ENCODE measurements around the gene NDFIP1.
"Not testable (repeated sequence)": the region's sequence is repeated elsewhere in the genome, so short reads cannot be mapped to it uniquely, and the experiment has no call there.

The NDFIP1 gene

GRCh38 chr5:142145106-142145900, 36.7 kb downstream of the NDFIP1 start:
- Histone ChIP-seq H3K27ac (peak overlapping the region in 1 of 21 experiments; percentile 11), H3K4me3 (no peak overlapping the region)

- Histone ChIP-seq H3K27ac (no peak overlapping the region), H3K4me3 (no peak overlapping the region)
These were observed 40.8 kb downstream of the NDFIP1 start for GRCh38 chr5:142149363-142149762.

DNA sequence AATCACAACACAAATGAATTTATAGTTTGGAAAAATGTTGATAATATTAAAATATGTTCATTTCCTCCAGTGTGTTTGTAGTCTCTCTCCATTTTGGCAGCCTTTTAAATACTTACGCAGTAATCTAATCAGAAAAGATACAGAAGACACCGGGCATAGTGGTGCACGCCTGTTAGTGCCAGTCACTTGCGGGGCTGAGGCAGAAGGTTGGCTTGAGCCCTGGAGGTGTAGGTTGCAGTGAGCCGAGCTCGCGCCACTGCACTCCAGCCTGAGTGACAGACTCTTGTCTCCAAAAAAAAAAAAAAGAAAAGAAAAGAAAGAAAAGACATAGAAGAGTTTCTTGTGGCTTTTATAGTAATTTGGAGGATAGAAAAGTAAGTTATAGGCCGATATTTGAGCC, 41.9 kb downstream of the NDFIP1 start:
- H3K4me3 ChIP-seq: no peak overlapping the region

GRCh38 chr5:142151436-142152383, 43.1 kb downstream of the NDFIP1 start:
- H3K4me3 ChIP-seq: no peak overlapping the region
- no peak overlapping the region for H3K27ac ChIP-seq

More for the DNA sequence above, 41.9 kb downstream of the NDFIP1 start:
- H3K27ac ChIP-seq: no peak overlapping the region

- Histone ChIP-seq H3K27ac (no peak overlapping the region), H3K4me3 (no peak overlapping the region)
These were observed 43.8 kb downstream of the NDFIP1 start for GRCh38 chr5:142152384-142152732.

DNA sequence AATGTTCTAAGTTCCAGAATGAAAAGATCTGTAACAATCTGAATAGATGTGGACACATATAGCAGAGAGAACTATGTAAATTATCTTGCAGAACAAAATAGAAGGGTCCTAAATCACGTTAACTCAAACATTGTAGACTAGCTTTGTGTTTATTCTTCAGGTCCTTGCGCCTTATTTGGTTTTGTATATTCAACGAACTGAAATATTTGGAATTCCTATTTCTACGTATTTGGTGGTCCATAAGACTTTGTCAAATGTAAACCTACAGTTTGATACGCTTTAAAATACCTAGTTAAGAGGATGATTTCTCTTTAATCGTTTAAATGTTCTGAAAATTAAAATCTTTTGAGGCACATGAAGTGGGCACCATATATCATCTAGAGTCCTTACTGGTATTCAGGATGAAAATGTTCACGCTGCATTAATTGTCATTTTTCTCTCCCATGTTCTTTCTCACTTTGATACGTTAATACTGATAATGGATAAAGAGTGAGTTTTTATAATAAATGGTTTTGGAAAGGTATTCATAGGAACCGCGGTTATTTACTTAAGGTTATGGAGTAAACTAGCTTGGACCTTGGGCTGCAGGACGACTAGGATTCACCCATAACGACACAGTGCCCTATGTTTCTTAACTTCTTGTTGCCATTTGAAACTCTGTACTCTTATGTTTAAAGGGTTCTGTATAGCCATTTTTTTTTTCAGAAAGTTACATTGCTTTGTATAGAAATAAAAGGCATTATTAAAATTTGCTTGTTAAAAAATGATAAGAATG, 45.3 kb downstream of the NDFIP1 start:
- H3K4me3 ChIP-seq: no peak overlapping the region
- H3K27ac ChIP-seq: no peak overlapping the region

DNA sequence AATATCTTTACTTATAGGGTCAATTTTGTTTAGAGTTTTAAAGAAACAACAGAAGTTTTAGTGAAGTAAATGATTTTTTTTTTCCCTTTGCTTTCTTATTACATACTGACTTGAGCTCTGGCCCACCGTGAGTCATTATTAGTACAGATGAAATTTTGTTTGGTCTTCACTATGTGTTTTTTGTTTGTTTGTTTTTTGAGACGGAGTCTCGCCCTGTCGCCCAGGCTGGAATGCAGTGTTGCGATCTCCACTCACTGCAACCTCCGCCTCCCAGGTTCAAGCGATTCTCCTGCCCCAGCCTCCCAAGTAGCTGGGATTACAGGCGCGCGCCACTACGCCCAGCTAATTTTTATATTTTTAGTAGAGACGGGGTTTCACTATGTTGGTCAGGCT, 45.9 kb downstream of the NDFIP1 start:
- not testable (repeated sequence) for H3K27ac ChIP-seq, H3K4me3 ChIP-seq

- Histone ChIP-seq H3K4me3 (no peak overlapping the region), H3K27ac (no peak overlapping the region)
These were observed 48.4 kb downstream of the NDFIP1 start for GRCh38 chr5:142156839-142157463.

- Histone ChIP-seq H3K4me3 (no peak overlapping the region), H3K27ac (no peak overlapping the region)
These were observed 50.8 kb downstream of the NDFIP1 start for GRCh38 chr5:142159354-142159753.

DNA sequence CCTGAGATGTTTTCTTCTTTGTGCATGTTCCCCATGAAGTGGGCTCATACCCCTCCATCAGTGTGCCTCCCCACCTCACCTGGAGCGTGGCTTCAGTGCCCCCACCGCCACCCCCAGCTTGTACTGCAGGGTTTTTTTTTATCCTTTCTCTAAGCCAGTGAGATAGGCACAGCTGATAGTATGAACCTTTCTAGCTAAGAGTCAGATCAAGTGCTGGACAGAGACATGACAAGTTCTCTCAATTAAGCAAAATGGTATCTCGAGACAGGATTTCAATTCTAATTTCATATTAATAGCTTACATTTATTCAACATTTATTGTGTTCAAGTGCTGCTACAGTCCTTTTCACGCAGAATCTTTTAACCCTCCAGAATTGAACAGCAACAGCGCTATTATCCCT, 55.7 kb downstream of the NDFIP1 start:
- no peak overlapping the region for H3K4me3 ChIP-seq
- no peak overlapping the region for H3K27ac ChIP-seq

GRCh38 chr5:142166754-142167153, 58.2 kb downstream of the NDFIP1 start:
- Histone ChIP-seq H3K27ac (no peak overlapping the region), H3K4me3 (no peak overlapping the region)

DNA sequence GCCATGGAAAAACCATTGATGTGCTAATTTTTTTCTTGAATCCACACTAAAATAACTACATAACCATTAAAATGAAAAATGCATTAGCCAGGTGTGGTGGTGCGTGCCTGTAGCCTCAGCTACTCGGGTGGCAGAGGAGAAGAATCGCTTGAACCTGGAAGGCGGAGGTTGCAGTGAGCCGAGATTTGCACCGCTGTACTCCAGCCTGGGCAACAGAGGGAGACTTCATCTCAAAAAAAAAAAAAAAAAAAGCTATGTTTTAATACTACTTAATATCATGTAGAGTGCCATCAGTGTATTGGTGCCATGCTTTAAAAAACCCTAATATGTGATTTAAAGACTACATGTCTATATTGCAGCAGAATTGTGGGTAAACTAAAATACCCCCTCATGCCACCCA, 58.9 kb downstream of the NDFIP1 start:
- Histone ChIP-seq H3K4me3 (no peak overlapping the region), H3K27ac (no peak overlapping the region)

- Histone ChIP-seq H3K27ac (no peak overlapping the region), H3K4me3 (no peak overlapping the region)
These were observed 59.8 kb downstream of the NDFIP1 start for GRCh38 chr5:142168365-142168764.

DNA sequence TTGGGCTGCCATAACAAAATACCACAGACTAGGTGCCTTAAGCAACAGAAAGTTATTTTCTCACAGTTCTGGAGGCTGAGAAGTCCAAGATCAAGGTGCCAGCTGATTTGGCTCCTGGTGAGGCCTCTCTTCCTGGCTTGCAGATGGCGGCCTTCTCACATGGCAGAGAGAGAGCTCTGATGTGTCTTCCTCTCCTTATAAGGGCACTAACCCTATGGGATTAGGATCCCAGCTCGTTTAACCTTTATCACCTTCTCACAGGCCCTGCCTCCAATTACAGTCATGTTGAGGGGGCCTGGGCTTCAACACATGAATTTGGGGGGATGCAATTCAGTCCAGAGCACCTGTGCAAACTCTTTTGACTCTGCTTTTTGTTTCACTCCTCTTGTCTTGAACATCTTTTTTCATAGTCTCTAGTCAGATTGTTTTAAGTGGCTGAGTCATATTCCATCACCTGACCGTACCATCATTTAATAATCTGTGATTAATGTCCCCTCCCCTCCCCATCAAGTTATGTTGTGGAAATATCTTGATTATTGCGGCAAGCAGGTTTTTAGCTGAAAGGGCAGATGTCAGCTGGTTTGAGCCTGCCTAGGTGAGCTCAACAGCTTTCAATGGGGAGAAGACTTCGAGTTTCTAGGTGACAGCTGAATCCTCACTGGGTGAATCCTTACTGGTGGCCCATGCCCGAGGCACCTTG, 61.8 kb downstream of the NDFIP1 start:
- no peak overlapping the region for H3K4me3 ChIP-seq
- H3K27ac ChIP-seq: no peak overlapping the region

DNA sequence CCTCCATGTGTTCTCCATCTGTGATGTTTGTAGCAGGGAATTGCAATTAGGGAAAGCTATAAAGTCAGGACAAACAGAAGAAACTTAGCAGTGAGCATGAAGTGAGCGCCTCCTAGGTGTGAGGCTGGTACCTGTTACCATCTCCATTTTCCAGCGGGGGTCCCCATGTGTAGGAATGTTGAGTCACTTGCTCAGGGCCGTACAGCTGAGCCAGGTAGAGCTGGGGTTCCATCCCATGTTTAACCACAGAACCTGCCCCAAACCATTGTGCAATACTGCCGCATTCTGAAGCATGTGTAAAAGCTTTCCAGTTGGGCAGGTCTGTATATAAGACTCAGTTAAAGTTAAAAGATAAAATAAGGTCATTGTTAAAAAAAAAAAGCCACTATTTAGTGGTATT, 62.7 kb downstream of the NDFIP1 start:
- H3K27ac ChIP-seq: no peak overlapping the region
- no peak overlapping the region for H3K4me3 ChIP-seq

- Histone ChIP-seq H3K27ac (no peak overlapping the region), H3K4me3 (no peak overlapping the region)
These were observed 66.5 kb downstream of the NDFIP1 start for GRCh38 chr5:142175039-142175438.

GRCh38 chr5:142175461-142176142, 67.0 kb downstream of the NDFIP1 start:
- Histone ChIP-seq H3K27ac (no peak overlapping the region), H3K4me3 (no peak overlapping the region)

DNA sequence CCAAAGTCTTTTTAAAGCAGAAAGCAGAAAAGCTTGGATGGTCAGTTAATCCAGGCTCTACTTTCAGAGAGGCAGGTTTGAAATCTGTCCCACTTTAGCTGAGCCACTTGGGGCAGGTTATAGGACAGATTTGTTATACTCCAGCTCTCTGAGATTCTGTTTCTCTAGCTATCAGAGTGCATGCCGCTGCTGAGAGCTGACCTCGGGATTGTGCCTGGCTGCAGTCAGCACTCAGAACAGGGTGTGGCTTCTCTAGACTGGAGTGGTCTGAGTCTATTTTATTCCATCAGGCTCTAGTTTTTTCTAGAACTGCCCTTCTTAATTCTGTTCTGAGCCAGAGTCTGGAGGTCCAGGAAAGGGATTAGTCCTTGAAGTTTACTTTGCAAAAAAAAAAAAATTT, 67.7 kb downstream of the NDFIP1 start:
- no peak overlapping the region for H3K4me3 ChIP-seq
- no peak overlapping the region for H3K27ac ChIP-seq

DNA sequence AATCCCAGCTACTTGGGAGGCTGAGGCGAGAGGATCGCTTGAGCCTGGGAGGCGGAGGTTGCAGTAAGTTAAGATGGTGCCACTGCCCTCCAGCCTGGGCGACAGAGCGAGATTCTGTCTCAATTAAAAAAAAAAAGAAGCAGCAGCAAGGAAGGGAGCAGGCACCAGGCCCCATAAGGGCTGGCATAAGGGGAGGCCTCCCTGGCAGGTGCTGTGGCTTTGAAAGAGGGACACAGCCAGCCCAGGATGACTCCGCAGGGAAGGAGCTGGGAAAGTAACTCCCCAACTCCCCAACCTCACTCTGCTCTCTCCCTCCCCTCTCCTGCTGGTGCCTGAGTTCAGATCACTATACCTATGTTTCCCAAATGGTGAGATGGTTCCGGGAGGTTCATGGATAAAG, 70.1 kb downstream of the NDFIP1 start:
- Histone ChIP-seq H3K4me3 (no peak overlapping the region), H3K27ac (no peak overlapping the region)
